ENCODE measurements around the gene PPP1R26.

The PPP1R26 gene

DNA sequence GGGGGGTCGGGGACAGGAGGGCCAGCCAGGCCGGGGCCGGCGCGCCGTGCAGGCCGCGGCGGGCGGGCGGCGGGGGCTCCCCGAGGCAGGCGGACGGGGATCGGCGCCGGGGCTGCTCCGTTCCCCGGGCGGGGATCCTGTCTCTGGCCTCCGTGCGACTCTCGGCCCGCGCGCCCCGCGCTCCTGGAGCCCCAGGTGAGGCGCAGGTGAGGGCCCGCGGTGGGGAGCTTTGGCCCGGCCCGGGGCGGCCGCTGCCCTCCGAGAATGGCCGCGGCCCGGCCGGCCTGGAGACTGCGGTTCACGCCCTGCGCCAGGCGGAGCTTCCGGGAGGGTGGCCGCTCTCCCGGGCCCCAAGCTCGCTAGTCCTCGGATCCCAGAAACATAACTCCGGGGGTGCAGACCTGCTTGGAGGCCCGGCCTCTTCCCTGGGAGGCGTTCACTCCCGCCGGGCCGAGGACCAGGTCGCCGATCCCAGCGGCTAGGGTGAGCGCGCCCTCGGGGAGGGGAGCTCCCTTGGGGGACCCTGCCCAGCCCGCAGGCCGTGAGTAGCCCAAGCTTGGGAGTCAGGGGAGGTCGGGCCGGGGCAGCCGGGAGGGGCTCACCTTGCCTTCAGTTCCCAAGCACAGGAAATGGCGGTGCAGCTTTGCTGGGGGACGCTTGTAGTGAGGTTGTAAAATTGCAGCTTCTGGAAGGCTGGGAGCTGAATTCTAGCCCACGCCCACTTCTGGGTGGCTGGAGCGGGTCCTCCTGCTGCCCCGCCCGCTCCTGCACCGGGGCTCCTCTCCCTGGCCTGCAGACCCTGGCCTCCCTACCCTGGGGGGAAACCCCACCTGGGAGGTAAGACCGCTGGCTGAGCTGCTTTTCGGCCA is 723 bp downstream of the PPP1R26 start:
- ChIA-PET POLR2A (interaction anchor here (0.6 to 1.8 kb wide), 9 partner anchors 8 to 32 kb away, joined by 3 to 7 read pairs (median 4); partner anchors contain the start of gene MRPS2), CTCF (interaction anchor here (0.5 to 1.6 kb wide), 12 partner anchors 9 to 1785 kb away, joined by 3 to 8 read pairs (median 4); a partner anchor contains a TSS)
- Histone ChIP-seq H3K27ac (ENCODE audit: extremely low read depth, low read depth, low read length) (peak overlapping the region; percentile 74), H3K36me3 (ENCODE audit: control insufficient read depth in 2 of 2, insufficient read depth in 1 of 2, low read length in 2 of 2) (peaks cover 4 to 31% of the 10 kb centered on the region in 2 experiments; a peak in 2 of 3 replicates), H3K4me1 (ENCODE audit: control insufficient read depth, insufficient read depth, low read length) (no peaks in the 10 kb centered on the region), H3K9me3 (ENCODE audit: control insufficient read depth, insufficient read depth, low read depth, low read length) (no peaks in the 10 kb centered on the region), H3K4me3 (ENCODE audit: low read depth, low read length) (peak overlapping the region; percentile 92)
- TF ChIP-seq OVOL3 (tag by site-specific recombination; IDR thresholded peaks at IDR 0.05) (no peak), ZNF391 (tag by site-specific recombination; IDR thresholded peaks at IDR 0.05; ENCODE audit: borderline replicate concordance, low read depth) (0 out of 2 replicates have a peak, but pooled peaks have one; percentile 70), ZNF768 (tag by site-specific recombination; IDR thresholded peaks at IDR 0.05) (no peak), ZBTB7A (tag by site-specific recombination; IDR thresholded peaks at IDR 0.05; ENCODE audit: low read depth) (no peak), MEIS1 (CRISPR knock-in tag; IDR thresholded peaks at IDR 0.05; ENCODE audit: borderline replicate concordance) (no peak), ZNF366 (tag by site-specific recombination; conservative IDR thresholded peaks at IDR 0.05) (no peak), ZNF211 (tag by site-specific recombination; IDR thresholded peaks at IDR 0.05; ENCODE audit: low read depth) (no peak), ZNF2 (tag by site-specific recombination; IDR thresholded peaks at IDR 0.05) (peak; percentile 75), GLIS2 (tag by site-specific recombination; IDR thresholded peaks at IDR 0.05) (peak; percentile 90), ZNF76 (tag by site-specific recombination; IDR thresholded peaks at IDR 0.05; ENCODE audit: borderline replicate concordance, low read depth) (peak; percentile 70; the same call in 1 of the 2 replicates), BCL11B (tag by site-specific recombination; IDR thresholded peaks at IDR 0.05; ENCODE audit: low read depth) (no peak), ZNF677 (tag by site-specific recombination; IDR thresholded peaks at IDR 0.05) (no peak), ZNF664 (tag by site-specific recombination; IDR thresholded peaks at IDR 0.05) (no peak), ZNF514 (tag by site-specific recombination; IDR thresholded peaks at IDR 0.05) (no peak), KLF9 (tag by site-specific recombination; IDR thresholded peaks at IDR 0.05; ENCODE audit: low read depth) (peak; percentile 86), ZNF701 (tag by site-specific recombination; IDR thresholded peaks at IDR 0.05) (no peak), ZNF112 (tag by site-specific recombination; IDR thresholded peaks at IDR 0.05) (no peak), ZNF549 (tag by site-specific recombination; IDR thresholded peaks at IDR 0.05) (no peak), ZFP41 (tag by site-specific recombination; IDR thresholded peaks at IDR 0.05; ENCODE audit: borderline replicate concordance) (no peak), MZF1 (tag by site-specific recombination; IDR thresholded peaks at IDR 0.05; ENCODE audit: borderline replicate concordance) (no peak), ZNF561 (tag by site-specific recombination; IDR thresholded peaks at IDR 0.05; ENCODE audit: borderline replicate concordance) (0 out of 2 replicates have a peak, but pooled peaks have one; percentile 36), ZNF324 (tag by site-specific recombination; IDR thresholded peaks at IDR 0.05) (no peak), ZEB2 (tag by site-specific recombination; IDR thresholded peaks at IDR 0.05) (peak; percentile 39; the same call in 1 of the 2 replicates)
- TF ChIP-seq, protein P1, sequence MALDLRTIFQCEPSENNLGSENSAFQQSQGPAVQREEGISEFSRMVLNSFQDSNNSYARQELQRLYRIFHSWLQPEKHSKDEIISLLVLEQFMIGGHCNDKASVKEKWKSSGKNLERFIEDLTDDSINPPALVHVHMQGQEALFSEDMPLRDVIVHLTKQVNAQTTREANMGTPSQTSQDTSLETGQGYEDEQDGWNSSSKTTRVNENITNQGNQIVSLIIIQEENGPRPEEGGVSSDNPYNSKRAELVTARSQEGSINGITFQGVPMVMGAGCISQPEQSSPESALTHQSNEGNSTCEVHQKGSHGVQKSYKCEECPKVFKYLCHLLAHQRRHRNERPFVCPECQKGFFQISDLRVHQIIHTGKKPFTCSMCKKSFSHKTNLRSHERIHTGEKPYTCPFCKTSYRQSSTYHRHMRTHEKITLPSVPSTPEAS (tag by site-specific recombination; IDR thresholded peaks at IDR 0.05): no peak
- TF ChIP-seq, protein P2, sequence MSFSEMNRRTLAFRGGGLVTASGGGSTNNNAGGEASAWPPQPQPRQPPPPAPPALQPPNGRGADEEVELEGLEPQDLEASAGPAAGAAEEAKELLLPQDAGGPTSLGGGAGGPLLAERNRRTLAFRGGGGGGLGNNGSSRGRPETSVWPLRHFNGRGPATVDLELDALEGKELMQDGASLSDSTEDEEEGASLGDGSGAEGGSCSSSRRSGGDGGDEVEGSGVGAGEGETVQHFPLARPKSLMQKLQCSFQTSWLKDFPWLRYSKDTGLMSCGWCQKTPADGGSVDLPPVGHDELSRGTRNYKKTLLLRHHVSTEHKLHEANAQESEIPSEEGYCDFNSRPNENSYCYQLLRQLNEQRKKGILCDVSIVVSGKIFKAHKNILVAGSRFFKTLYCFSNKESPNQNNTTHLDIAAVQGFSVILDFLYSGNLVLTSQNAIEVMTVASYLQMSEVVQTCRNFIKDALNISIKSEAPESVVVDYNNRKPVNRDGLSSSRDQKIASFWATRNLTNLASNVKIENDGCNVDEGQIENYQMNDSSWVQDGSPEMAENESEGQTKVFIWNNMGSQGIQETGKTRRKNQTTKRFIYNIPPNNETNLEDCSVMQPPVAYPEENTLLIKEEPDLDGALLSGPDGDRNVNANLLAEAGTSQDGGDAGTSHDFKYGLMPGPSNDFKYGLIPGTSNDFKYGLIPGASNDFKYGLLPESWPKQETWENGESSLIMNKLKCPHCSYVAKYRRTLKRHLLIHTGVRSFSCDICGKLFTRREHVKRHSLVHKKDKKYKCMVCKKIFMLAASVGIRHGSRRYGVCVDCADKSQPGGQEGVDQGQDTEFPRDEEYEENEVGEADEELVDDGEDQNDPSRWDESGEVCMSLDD (tag by site-specific recombination; IDR thresholded peaks at IDR 0.05): peak; percentile 79
- TF ChIP-seq, protein P3, sequence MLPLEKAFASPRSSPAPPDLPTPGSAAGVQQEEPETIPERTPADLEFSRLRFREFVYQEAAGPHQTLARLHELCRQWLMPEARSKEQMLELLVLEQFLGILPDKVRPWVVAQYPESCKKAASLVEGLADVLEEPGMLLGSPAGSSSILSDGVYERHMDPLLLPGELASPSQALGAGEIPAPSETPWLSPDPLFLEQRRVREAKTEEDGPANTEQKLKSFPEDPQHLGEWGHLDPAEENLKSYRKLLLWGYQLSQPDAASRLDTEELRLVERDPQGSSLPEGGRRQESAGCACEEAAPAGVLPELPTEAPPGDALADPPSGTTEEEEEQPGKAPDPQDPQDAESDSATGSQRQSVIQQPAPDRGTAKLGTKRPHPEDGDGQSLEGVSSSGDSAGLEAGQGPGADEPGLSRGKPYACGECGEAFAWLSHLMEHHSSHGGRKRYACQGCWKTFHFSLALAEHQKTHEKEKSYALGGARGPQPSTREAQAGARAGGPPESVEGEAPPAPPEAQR (tag by site-specific recombination; IDR thresholded peaks at IDR 0.05): no peak
- TF ChIP-seq, protein P4, sequence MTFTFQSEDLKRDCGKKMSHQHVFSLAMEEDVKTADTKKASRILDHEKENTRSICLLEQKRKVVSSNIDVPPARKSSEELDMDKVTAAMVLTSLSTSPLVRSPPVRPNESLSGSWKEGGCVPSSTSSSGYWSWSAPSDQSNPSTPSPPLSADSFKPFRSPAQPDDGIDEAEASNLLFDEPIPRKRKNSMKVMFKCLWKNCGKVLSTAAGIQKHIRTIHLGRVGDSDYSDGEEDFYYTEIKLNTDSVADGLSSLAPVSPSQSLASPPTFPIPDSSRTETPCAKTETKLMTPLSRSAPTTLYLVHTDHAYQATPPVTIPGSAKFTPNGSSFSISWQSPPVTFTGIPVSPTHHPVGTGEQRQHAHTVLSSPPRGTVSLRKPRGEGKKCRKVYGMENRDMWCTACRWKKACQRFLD (tag by site-specific recombination; IDR thresholded peaks at IDR 0.05): no peak

Measured in HEK293 (cell line).